Activated CD8-positive, alpha-beta memory T cell treated with anti-CD3 and anti-CD28 coated beads for 36 hours (primary cell): ENCODE data around the gene HIRA. TPM values are rescaled to one million over a fixed set of nuclear protein-coding genes. Genes with fewer than 3 reads are reported as not detected.
"Not testable (repeated sequence)": the region's sequence is repeated elsewhere in the genome, so short reads cannot be mapped to it uniquely, and the experiment has no call there.

Experiments
- CTCF ChIA-PET: fragments of 350-600 bp; sonication (Branson Sonifier 250); formaldehyde crosslinking; loops from one replicate; lab custom pipeline; 2021; ENCODE audit warnings: antibody characterized with exemption; lab: Charles Lee
- POLR2A ChIA-PET: fragments of 350-600 bp; sonication (Branson Sonifier 250); formaldehyde crosslinking; loops from one replicate; lab custom pipeline; 2021; ENCODE audit warnings: antibody characterized with exemption; lab: Charles Lee
- total RNA-seq, 2 experiments: library from RNA; stranded (reverse); gene quantifications; one replicate each; pipeline ENCODE4 v1.2.3, GENCODE V29; 2021

The HIRA gene
- total RNA-seq, 2 experiments from 2014 or later, result 45.2 to 49.6 TPM

- ChIA-PET POLR2A (no interaction called here), CTCF (no interaction called here)
Measured at GRCh38 chr22:19352766-19353165, 78.8 kb downstream of the HIRA start.

GRCh38 chr22:19352217-19352616 lies 79.3 kb downstream of the HIRA start:
- POLR2A ChIA-PET, result no interaction called here
- CTCF ChIA-PET, result no interaction called here

- POLR2A ChIA-PET, result no interaction called here
- CTCF ChIA-PET, result no interaction called here
Measured at GRCh38 chr22:19351604-19352003, 79.9 kb downstream of the HIRA start.

GRCh38 chr22:19350947-19351346 lies 80.6 kb downstream of the HIRA start:
- POLR2A ChIA-PET, result no interaction called here
- CTCF ChIA-PET, result no interaction called here

- CTCF ChIA-PET, result interaction anchor here (0.7 kb wide), 1 partner anchor 53 kb away, joined by 3 read pairs; no protein-coding TSS in a partner anchor
Measured at GRCh38 chr22:19350476-19350859, 81.1 kb downstream of the HIRA start.

GRCh38 chr22:19349778-19350475 lies 81.6 kb downstream of the HIRA start:
- ChIA-PET CTCF (interaction anchor here (0.7 kb wide), 1 partner anchor 52 kb away, joined by 3 read pairs; no protein-coding TSS in a partner anchor), POLR2A (no interaction called here)

More at GRCh38 chr22:19350476-19350859, 81.1 kb downstream of the HIRA start:
- POLR2A ChIA-PET, result no interaction called here

GRCh38 chr22:19346677-19347265 lies 84.8 kb downstream of the HIRA start:
- POLR2A ChIA-PET, result no interaction called here

GRCh38 chr22:19344420-19344819 lies 87.1 kb downstream of the HIRA start:
- POLR2A ChIA-PET, result no interaction called here
- CTCF ChIA-PET, result interaction anchor here (0.9 kb wide), 1 partner anchor 285 kb away, joined by 3 read pairs; no protein-coding TSS in a partner anchor

More at GRCh38 chr22:19346677-19347265, 84.8 kb downstream of the HIRA start:
- CTCF ChIA-PET, result no interaction called here

- POLR2A ChIA-PET, result no interaction called here
- CTCF ChIA-PET, result no interaction called here
Measured at GRCh38 chr22:19343470-19343869, 88.1 kb downstream of the HIRA start.

GRCh38 chr22:19341500-19341899 lies 90.0 kb downstream of the HIRA start:
- ChIA-PET CTCF (no interaction called here), POLR2A (no interaction called here)

- ChIA-PET CTCF (no interaction called here), POLR2A (no interaction called here)
Measured at GRCh38 chr22:19337137-19337536, 94.4 kb downstream of the HIRA start.

- POLR2A ChIA-PET, result no interaction called here
- CTCF ChIA-PET, result no interaction called here
Measured at GRCh38 chr22:19336133-19337075, 95.1 kb downstream of the HIRA start.

- ChIA-PET CTCF (no interaction called here), POLR2A (no interaction called here)
Measured at GRCh38 chr22:19331975-19332374, 99.6 kb downstream of the HIRA start.

GRCh38 chr22:19331474-19331873 lies 100.1 kb downstream of the HIRA start:
- ChIA-PET POLR2A (no interaction called here), CTCF (no interaction called here)

- ChIA-PET CTCF (no interaction called here), POLR2A (no interaction called here)
Measured at GRCh38 chr22:19330865-19331418, 100.6 kb downstream of the HIRA start.

- POLR2A ChIA-PET, CTCF ChIA-PET: not testable (repeated sequence)
Measured at GRCh38 chr22:19330205-19330604, 101.3 kb downstream of the HIRA start.

GRCh38 chr22:19329454-19329853 lies 102.1 kb downstream of the HIRA start:
- POLR2A ChIA-PET, result no interaction called here
- CTCF ChIA-PET, result no interaction called here

GRCh38 chr22:19325296-19325948 lies 106.1 kb downstream of the HIRA start:
- ChIA-PET POLR2A (no interaction called here), CTCF (no interaction called here)

- CTCF ChIA-PET, POLR2A ChIA-PET: not testable (repeated sequence)
Measured at GRCh38 chr22:19323420-19323819, 108.1 kb downstream of the HIRA start.
